Testis (tissue), 3 donors: ENCODE data around the gene COMMD7. TPM values are rescaled to one million over a fixed set of nuclear protein-coding genes. Genes with fewer than 3 reads are reported as not detected.

Source experiments
- DNase-seq: peaks from one replicate; pipeline ENCODE4 v3.0.0-alpha.2; 2019
- H3K27ac ChIP-seq, 2 donors: fragments of 200-600 bp; sonication (generic); one replicate each; pipeline ENCODE4 v1.5.1; 2019
- H3K27me3 ChIP-seq: fragments of 200-600 bp; sonication (generic); one replicate; pipeline ENCODE4 v1.5.1; 2019
- H3K36me3 ChIP-seq: fragments of 200-600 bp; sonication (generic); one replicate; pipeline ENCODE4 v1.5.1; 2017; ENCODE audit warnings: low read depth; ENCODE audit errors: missing control alignments
- H3K4me1 ChIP-seq: fragments of 200-600 bp; sonication (generic); one replicate; pipeline ENCODE4 v1.5.1; 2019
- H3K4me3 ChIP-seq, 2 donors: fragments of 200-600 bp; sonication (generic); one replicate each; pipeline ENCODE4 v1.5.1; 2017 to 2019
- H3K9me3 ChIP-seq: fragments of 200-600 bp; sonication (generic); one replicate; pipeline ENCODE4 v1.5.1; 2017
- CTCF ChIP-seq, 3 experiments: fragments of 450-650 bp in 2 of 3; fragments of 200-600 bp in 1 of 3; sonication (generic) in 1 of 3; IDR thresholded peaks; one replicate each; pipeline ENCODE4 v1.5.1; 2016 to 2019; ENCODE audit warnings: antibody characterized with exemption in 3 of 3, mild to moderate bottlenecking in 2 of 3, moderate library complexity in 1 of 3
- POLR2A ChIP-seq: fragments of 450-650 bp; IDR thresholded peaks from one replicate; pipeline ENCODE4 v1.6.1; 2017; ENCODE audit warnings: antibody characterized with exemption, mild to moderate bottlenecking, moderate library complexity
- WGBS, 2 donors: methylation state at CpG; one replicate each; pipeline ENCODE4 v1.1.5; 2018; 5-methylcytosine and 5-hydroxymethylcytosine counted together
- intact Hi-C: fragments of 100-400 bp; cut with DNase I; formaldehyde crosslinking; loops from one replicate; pipeline ENCODE4 v1.15.1; 2023; ENCODE audit warnings: low total_unique reads
- polyA plus RNA-seq: library from polyadenylated mRNA; stranded (reverse); fragments of 350-450 nt; fragmentation: Illumina TruSeq; extraction: RNeasy Lipid Tissue Mini Kit (QIAGEN cat#74804); gene quantifications from one replicate; pipeline ENCODE4 v1.2.3, GENCODE V29; 2014; ENCODE audit warnings: low read depth, low replicate concordance; ENCODE audit not compliant: insufficient read depth
- total RNA-seq, 2 donors: library from RNA; depleted of rRNA; stranded (reverse); fragments of >200 nt; gene quantifications; one replicate each; pipeline ENCODE4 v1.2.3, GENCODE V29; 2016

The COMMD7 gene
- total and polyA plus RNA-seq, 3 donors from 2014 or later: 18.0 to 26.0 (median 21.8) TPM

DNA sequence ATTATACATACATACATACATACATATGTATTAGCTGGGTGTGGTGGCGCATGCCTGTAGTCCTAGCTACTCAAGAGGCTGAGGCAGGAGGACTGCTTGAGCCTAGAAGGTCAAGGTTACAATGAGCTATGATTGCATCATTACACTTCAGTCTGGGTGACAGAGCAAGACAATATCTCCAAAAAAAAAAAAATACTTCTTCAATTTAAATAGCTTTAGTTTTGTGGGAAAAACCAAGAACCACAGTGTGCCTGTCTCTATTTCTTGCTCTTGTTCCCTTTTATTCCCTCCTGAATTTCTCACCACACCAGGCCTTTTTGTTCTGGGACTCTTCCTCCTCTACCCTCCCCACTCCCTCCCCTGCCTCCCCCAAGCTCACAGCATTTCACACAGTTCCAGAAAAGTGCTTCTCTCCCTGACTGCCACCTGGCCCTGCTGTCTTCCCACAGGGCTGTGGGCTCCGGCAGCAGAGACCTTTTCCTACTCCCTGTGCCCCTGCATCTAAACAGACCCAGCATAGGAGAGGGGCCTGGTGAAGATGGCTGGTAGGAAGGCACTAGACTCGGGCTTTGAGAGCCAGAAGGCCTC is 70.8 kb downstream of the COMMD7 start:
- intact Hi-C loops: no loop called here
- Histone ChIP-seq H3K27me3 (no peaks in the 10 kb centered on the region), H3K9me3 (no peaks in the 10 kb centered on the region), H3K4me3 (no peak overlapping the region), H3K4me1 (peaks cover 17% of the 10 kb centered on the region), H3K27ac (no peak overlapping the region), H3K36me3 (no peaks in the 10 kb centered on the region)
- no peak for DNase-seq
- 57 to 74% methylated on average over 3 of the region's 3 CpGs for WGBS, 2 donors
- TF ChIP-seq CTCF (IDR thresholded peaks at IDR 0.05): no peak
- no peak for TF ChIP-seq POLR2A

DNA sequence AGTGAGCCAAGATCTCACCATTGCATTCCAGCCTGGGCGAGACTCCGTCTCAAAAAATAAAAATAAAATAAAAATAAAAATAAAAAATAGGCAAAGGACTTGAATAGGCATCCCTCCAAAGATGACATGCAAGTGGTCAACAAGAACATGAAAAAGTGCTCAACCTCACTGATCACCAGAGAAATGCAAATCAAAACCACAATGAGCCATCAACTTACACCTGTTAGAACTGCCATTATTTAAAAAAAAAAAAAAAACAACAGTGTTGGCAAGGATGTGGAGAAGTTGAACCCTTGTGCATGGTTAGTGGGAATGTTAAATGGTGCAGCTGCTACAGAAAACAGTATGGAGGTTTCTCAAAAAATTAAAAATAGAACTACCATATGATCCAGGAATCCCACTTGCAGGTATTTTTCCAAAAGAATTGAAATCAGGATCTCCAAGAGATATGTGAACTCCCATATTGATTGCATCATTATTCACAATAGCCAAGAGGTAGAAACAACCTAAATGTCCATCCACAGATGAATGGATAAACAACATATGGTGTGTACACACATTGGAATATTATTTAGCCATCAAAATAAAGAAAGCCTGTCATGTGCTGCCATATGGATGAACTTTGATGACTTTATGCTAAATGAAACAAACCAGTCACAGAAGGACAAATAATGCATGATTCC is 72.4 kb downstream of the COMMD7 start:
- Histone ChIP-seq H3K27ac (no peak overlapping the region), H3K4me1 (peaks cover 17% of the 10 kb centered on the region), H3K4me3 (no peak overlapping the region), H3K9me3 (no peaks in the 10 kb centered on the region), H3K36me3 (no peaks in the 10 kb centered on the region), H3K27me3 (no peaks in the 10 kb centered on the region)
- DNase-seq: no peak
- TF ChIP-seq CTCF (IDR thresholded peaks at IDR 0.05) (no peak), POLR2A (no peak)
- 94 to 97% methylated on average over 2 of the region's 2 CpGs for WGBS, 2 donors
- intact Hi-C loops: no loop called here

DNA sequence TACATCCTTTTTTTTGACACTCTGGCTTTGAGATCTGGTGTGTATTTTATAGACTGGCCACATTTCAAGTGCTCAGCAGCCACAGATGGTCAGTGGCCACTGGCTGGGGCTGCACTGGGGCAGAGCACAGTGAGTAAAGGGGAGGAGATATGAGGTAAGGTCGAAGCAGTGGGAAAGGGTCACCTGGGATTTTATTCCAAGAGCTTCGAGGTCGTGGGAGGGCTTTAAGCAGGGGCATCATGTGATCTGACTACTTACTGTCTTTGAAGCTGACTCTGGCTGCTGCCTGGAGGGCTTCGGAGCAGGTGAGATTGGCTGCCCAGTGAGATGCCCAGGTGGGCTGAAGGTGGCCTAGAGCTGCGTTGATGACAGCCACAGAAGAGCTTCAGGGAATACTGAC is 76.2 kb downstream of the COMMD7 start:
- DNase-seq: no peak
- H3K27ac ChIP-seq: no peak overlapping the region
- no peaks in the 10 kb centered on the region for H3K27me3 ChIP-seq
- no peak for TF ChIP-seq CTCF (IDR thresholded peaks at IDR 0.05)
- TF ChIP-seq POLR2A: no peak
- intact Hi-C loops: no loop called here
- no peaks in the 10 kb centered on the region for H3K9me3 ChIP-seq
- H3K4me3 ChIP-seq: no peak overlapping the region
- 69 to 70% methylated on average over 4 to 5 of the region's 5 CpGs for WGBS, 2 donors
- H3K4me1 ChIP-seq: peaks cover 15% of the 10 kb centered on the region
- no peaks in the 10 kb centered on the region for H3K36me3 ChIP-seq

DNA sequence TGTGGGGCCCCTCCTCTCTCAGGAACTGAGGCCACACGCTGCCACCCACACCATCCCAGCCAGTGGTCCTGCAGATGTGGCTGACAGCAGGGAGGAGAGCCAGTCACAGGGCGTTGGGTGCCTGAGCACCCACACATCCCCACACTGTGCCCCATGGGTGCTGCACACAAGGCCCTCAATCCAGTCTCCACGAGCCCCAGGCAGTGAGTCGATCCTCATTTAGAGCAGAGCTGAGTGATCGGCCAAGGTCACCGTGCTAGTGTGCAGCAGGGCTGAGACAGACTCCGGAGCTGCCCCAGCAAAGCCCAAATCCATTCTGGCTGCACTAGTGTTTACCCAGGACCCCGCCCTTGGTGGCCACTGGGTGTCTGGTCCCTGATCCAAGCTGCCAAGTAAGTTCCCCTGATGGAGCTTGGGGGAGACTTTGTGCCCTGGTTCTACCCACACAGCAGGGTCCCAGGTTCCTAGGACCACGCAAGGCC is 78.5 kb downstream of the COMMD7 start:
- Histone ChIP-seq H3K4me1 (peaks cover 15% of the 10 kb centered on the region), H3K27ac (peak overlapping the region in 1 of 2 donors; percentile 14), H3K36me3 (no peaks in the 10 kb centered on the region), H3K9me3 (no peaks in the 10 kb centered on the region), H3K27me3 (no peaks in the 10 kb centered on the region), H3K4me3 (no peak overlapping the region)
- TF ChIP-seq POLR2A (no peak), CTCF (IDR thresholded peaks at IDR 0.05) (no peak)
- DNase-seq: peak; percentile 49
- intact Hi-C loops: no loop called here
- WGBS, 2 donors: 68% methylated on average over 5 of the region's 9 CpGs; no CpG with 5 or more reads in 1 of the 2 donors
